NCI-H774 (cell line): ENCODE data around the gene NUFIP2.
"Not testable (repeated sequence)": the region's sequence is repeated elsewhere in the genome, so short reads cannot be mapped to it uniquely, and the experiment has no call there.

Experiments used
- DNase-seq: peaks from one replicate; lab custom pipeline; 2025; lab: John Stamatoyannopoulos, UW

The NUFIP2 gene

DNA sequence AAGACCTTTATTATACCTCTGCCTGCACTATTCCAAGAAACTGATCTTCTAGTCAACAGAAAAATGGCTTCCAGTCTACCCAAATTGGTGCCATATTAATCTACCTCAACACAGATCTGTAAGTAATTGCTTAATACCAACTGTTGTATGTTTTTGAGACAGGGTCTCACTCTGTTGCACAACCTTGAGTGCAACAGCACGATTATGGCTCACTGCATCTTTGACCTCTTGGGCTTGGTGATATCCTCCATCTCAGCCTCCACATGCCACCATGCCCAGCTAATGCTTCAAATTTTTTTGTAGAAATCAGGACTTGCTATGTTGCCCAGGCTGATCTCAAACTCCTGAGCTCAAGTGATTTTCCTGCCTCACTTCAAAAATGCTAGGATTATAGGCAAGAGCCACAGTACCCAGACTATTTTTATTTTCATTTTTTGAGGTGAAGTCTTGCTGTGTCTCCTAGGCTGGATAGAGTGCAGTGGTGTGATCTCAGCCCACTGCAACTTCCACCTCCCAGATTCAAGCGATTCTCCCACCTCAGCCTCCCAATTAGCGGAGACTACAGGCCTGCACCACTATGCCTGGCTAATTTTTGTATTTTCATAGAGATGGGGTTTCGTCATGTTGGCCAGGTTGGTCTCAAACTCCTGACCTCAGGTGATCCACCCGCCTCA, 14.4 kb downstream of the NUFIP2 start:
- no peak for DNase-seq

GRCh38 chr17:29278692-29279091, 15.3 kb downstream of the NUFIP2 start:
- DNase-seq, result no peak

DNA sequence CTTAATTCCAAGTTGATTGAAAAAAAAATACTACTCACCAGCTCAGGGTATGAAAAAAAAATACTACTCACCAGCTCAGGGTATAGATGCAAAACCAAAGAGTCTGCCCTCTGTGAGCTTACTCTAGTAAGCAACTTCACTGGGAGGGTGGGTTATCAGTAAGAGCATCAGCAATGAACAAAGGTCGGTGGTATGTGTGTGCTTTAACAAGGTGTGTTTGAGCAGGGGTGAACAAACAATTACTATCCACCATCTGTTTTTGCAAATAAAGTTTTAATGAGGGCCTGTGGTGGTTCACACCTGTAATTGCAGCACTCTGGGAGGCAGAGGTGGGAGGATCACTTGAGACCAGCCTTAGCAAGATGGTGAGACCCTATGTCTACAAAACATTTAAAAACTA, 20.0 kb downstream of the NUFIP2 start:
- no peak for DNase-seq

DNA sequence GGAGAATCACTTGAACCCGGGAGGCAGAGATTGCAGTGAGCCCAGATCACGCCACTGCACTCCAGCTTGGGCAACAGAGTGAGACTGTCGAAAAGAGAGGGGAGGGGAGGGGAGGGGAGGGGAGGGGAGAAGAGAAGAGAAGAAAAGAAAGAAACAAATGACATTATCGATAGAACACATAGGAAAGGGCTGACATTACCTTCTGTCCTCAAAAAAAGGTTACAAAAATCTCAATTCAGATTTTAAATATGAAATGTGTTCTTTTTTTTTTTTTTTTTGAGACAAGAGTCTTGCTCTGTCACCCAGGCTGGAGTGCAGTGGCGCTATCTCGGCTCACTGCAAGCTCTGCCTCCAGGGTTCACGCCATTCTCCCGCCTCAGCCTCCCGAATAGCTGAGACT, 22.0 kb downstream of the NUFIP2 start:
- not testable (repeated sequence) for DNase-seq

DNA sequence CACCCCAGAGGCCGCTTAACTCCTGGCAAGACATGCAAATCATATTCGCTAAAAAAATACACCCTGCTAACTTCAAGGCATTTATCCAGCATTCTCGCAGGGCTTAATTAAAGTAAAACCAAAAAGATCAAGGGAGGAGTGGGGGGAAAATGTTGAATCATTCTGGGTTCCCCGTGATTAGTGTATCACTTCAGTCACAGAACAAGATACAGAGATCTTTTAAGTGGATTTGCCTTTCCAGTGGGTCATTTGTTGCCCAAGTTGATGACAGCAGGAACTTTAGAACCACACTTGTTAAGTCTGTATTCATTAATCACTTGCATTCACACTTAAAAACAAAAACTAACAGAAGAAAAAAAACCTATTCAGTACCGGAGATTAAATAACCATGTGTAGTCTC, 30.0 kb downstream of the NUFIP2 start:
- no peak for DNase-seq

DNA sequence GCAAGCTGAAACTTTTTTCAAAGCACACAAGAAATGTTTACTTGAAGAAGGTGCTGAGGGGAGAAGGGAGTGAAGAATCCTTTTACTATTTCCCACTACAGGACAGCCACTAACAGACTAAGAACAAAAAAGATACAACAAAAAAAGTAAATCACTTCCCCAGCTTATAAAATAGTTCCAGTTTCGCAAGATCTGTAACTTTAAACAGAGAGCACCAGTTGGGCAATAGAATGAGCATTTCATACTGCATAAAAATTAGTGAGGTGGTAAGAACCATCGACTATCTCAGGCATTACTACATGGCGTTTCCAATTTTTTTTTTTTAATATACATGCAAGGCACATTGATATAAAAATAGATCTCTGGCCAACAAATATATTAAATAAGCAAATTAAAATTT, 36.2 kb downstream of the NUFIP2 start:
- no peak for DNase-seq

DNA sequence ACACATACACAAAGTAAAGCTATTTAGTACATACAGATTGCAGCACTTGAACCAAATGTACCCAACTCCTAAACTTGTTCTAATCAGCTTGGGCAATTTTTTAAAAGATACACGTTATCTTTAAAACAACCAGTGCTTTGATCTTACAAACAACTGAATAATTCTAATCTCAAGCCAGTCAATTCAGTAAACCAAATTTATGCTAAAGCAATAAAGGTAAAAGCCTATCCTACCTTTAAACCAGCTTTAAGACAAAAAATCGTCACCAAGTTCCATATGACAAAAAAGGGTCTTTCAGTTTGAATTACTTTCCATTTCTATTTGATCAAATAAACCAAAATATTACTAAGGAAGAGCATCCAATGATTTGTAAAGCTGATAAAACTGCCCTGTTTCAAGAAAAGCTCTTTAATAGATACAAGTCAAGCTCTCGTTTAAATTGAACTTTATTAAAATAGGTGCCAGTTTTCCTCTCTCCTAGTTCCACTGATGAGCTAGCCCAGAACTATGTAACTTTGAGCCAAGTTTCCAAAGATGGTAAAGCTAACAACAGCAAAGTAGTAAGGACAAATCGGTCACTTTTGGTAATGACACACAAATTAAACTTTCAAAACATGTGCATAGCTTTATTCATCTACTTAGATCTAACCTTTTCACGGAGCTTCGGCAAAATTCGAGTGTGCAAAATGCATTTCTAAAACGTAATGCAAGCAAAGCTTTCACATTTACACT, 37.0 kb downstream of the NUFIP2 start:
- no peak for DNase-seq

GRCh38 chr17:29255926-29256522, 37.9 kb downstream of the NUFIP2 start:
- DNase-seq, result no peak

GRCh38 chr17:29253037-29253436, 40.9 kb downstream of the NUFIP2 start:
- DNase-seq, result no peak

DNA sequence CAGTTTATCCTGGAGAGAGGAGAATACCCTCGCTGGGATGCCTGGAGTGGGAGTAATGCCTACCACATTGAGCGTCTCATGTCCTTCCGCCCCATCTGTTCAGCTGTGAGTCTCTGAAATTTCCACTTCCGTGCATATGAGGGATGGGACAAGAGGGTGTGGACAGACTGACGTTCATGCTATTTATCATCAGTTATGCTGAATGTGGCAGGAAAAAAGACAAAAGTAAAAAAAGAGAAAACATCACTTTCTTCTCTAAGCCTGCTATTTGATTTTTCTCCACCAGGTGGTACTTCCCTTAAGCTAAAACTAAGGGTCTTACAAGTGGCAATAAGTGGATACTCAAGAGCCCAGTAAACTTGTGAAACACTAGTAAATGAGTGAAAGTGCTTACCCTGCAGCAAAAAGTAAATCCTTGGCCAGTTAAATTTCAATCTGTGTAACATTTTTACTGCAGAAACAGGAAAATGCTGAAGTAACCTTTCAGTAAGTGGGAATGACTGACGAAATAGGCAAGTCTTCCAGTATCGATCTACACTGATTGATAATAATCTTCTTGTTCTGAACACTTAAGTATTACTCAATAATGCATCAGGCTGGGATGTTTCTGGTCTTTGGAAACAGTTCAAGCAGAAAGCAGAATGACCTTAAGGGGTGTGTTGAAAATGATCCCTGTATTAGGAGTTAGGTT, 41.7 kb downstream of the NUFIP2 start:
- no peak for DNase-seq

GRCh38 chr17:29251184-29251583, 42.8 kb downstream of the NUFIP2 start:
- DNase-seq, result no peak

GRCh38 chr17:29250666-29251065, 43.3 kb downstream of the NUFIP2 start:
- no peak for DNase-seq

GRCh38 chr17:29248845-29249244, 45.1 kb downstream of the NUFIP2 start:
- no peak for DNase-seq

DNA sequence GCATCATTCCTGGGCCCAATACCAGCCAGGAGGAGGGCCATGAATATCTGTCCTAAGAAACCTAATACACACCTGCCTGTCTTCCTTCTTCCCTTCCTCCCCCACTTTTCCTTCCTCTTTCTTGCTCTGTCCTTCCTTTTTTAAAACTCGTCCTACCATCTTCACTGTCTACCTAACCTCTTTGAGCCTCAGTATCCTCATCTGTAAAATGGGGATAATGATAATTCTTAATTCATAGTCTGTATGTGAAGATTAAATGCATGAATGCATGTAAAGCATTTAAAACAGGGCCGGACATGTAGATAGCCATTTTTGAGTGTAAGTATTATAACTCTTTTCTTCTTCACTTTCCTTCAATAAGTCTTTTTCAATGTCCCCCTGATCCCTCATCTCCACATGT, 46.7 kb downstream of the NUFIP2 start:
- no peak for DNase-seq

- DNase-seq, result no peak
These were observed 47.3 kb downstream of the NUFIP2 start, which contains the start of gene CRYBA1 for GRCh38 chr17:29246628-29247027. TSS of gene CRYBA1 (plus strand) at chr17:29246859. CDS start at chr17:29246864, 5 bp downstream.

GRCh38 chr17:29245401-29245800, 48.5 kb downstream of the NUFIP2 start:
- no peak for DNase-seq

DNA sequence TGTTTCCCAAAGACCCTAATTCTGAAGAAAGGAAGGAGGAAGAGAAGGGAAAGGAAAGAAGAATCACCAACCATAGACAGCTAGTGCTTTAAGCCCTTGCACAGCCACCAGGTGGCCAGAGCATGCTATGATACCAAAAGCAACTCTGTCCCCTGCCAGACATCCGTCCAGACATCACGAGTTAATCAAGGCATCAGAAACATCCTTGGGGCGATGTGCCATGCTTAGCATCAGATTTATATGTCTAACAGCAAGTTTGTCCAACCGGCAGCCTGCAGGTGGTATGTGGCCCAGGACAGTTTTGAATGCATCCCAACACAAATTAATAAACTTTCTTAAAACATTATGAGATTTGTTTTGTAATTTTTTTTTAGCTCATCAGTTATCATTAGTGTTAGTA, 50.2 kb downstream of the NUFIP2 start:
- DNase-seq, result no peak

- no peak for DNase-seq
These were observed 51.2 kb downstream of the NUFIP2 start for GRCh38 chr17:29242790-29243189.

- no peak for DNase-seq
These were observed 51.9 kb downstream of the NUFIP2 start for GRCh38 chr17:29242051-29242450.

GRCh38 chr17:29240968-29241963, 52.7 kb downstream of the NUFIP2 start:
- DNase-seq, result no peak

GRCh38 chr17:29240477-29240876, 53.5 kb downstream of the NUFIP2 start:
- DNase-seq, result no peak
